Stimulated activated CD8-positive, alpha-beta memory T cell treated with anti-CD3 and anti-CD28 coated beads, Interleukin-12 subunit alpha, Interleukin-12 subunit beta, amount 100 ng/mL, for 24 hours (primary cell): ENCODE measurements around the gene HIGD2A.

Experiments used
- DNase-seq: peaks from one replicate; pipeline ENCODE4 v3.0.0-alpha.2; 2020; ENCODE audit errors: extremely low read depth

Gene HIGD2A

GRCh38 chr5:176388444-176389134, at the start of gene HIGD2A, which contains the start of gene NOP16:
HIGD2A (plus strand) TSS chr5:176388751; CDS start chr5:176388820, 69 bp downstream.
NOP16 (minus strand) TSS chr5:176388598; CDS start chr5:176388539, 59 bp downstream.
- DNase-seq, result peak; percentile 100

GRCh38 chr5:176339304-176339703, 49.2 kb upstream of the HIGD2A start:
- DNase-seq, result no peak

- DNase-seq, result no peak
Observed at GRCh38 chr5:176341325-176342157, 47.0 kb upstream of the HIGD2A start.

- no peak for DNase-seq
Observed at GRCh38 chr5:176342158-176342483, 46.4 kb upstream of the HIGD2A start.

GRCh38 chr5:176342766-176343458, 45.6 kb upstream of the HIGD2A start:
- no peak for DNase-seq

- DNase-seq, result no peak
Observed at GRCh38 chr5:176350416-176350815, 38.1 kb upstream of the HIGD2A start.

- no peak for DNase-seq
Observed at GRCh38 chr5:176352116-176352878, 36.3 kb upstream of the HIGD2A start.

GRCh38 chr5:176353533-176353932, 35.0 kb upstream of the HIGD2A start:
- DNase-seq, result no peak

- DNase-seq, result no peak
Observed at GRCh38 chr5:176355400-176356178, 33.0 kb upstream of the HIGD2A start.

GRCh38 chr5:176356179-176356566, 32.4 kb upstream of the HIGD2A start:
- no peak for DNase-seq

- DNase-seq, result no peak
Observed at GRCh38 chr5:176359658-176360057, 28.9 kb upstream of the HIGD2A start.

GRCh38 chr5:176360894-176361436, 27.6 kb upstream of the HIGD2A start:
- no peak for DNase-seq

GRCh38 chr5:176361437-176362232, 26.9 kb upstream of the HIGD2A start, which contains the start of gene KIAA1191:
KIAA1191 (minus strand) TSS chr5:176361764; CDS start chr5:176359508, 2,256 bp downstream.
- DNase-seq, result peak; percentile 83

GRCh38 chr5:176362233-176362490, 26.4 kb upstream of the HIGD2A start:
- DNase-seq, result no peak

- DNase-seq, result no peak
Observed at GRCh38 chr5:176364765-176365350, 23.7 kb upstream of the HIGD2A start.

- peak; percentile 47 for DNase-seq
Observed at GRCh38 chr5:176365351-176366231, 23.0 kb upstream of the HIGD2A start, which contains the start of gene ARL10. ARL10 (plus strand) TSS chr5:176365487; CDS start chr5:176365564, 77 bp downstream.

- DNase-seq, result no peak
Observed at GRCh38 chr5:176366232-176366894, 22.2 kb upstream of the HIGD2A start.

- DNase-seq, result no peak
Observed at GRCh38 chr5:176368726-176369125, 19.8 kb upstream of the HIGD2A start.
